Right lobe of liver (tissue), 4 donors: Measurements from ENCODE around the gene ASCC1.

Experiments
- POLR2A ChIP-seq: fragments of 450-650 bp; IDR thresholded peaks from one replicate; pipeline ENCODE4 v1.6.1; 2017; ENCODE audit warnings: antibody characterized with exemption, mild to moderate bottlenecking
- TF ChIP-seq, protein P1 (sequence below), 4 donors: fragments of 200-600 bp in 3 of 4; fragments of 450-650 bp in 1 of 4; IDR thresholded peaks; one replicate each; pipeline versions ENCODE4 v1.5.1 to v1.8.0; 2016 to 2022; ENCODE audit warnings: antibody characterized with exemption in 4 of 4, mild to moderate bottlenecking in 2 of 4
- donor health status: DM: no; HTN: no; CAD: no.
- donor health status: DM: no; HTN: no; CAD: no.
- donor health status: DM: no; HTN: yes; CAD: no.

DNA sequence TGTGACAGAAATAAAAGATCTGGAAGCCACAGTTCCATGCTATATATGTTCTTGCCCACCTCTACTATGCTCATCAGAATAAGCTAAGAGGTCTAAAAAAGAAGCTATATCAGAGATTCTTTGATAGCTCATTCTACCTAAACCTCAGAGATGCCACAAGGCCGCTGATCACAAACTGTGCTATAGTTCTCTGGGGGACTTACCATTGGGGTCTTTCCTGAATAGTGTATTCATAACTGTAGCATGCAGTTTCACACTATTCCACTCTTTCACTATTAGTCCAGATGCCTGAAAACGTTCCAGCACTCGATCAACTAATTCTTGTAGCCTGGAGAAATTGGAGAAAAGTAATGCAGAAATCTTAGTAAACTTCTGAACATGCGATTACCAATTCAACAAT is 83.2 kb downstream of the ASCC1 start:
- TF ChIP-seq, protein P1, sequence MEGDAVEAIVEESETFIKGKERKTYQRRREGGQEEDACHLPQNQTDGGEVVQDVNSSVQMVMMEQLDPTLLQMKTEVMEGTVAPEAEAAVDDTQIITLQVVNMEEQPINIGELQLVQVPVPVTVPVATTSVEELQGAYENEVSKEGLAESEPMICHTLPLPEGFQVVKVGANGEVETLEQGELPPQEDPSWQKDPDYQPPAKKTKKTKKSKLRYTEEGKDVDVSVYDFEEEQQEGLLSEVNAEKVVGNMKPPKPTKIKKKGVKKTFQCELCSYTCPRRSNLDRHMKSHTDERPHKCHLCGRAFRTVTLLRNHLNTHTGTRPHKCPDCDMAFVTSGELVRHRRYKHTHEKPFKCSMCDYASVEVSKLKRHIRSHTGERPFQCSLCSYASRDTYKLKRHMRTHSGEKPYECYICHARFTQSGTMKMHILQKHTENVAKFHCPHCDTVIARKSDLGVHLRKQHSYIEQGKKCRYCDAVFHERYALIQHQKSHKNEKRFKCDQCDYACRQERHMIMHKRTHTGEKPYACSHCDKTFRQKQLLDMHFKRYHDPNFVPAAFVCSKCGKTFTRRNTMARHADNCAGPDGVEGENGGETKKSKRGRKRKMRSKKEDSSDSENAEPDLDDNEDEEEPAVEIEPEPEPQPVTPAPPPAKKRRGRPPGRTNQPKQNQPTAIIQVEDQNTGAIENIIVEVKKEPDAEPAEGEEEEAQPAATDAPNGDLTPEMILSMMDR (IDR thresholded peaks at IDR 0.05) = no peak
- no peak for TF ChIP-seq POLR2A
